Transverse colon (tissue), 4 donors: ENCODE results near the gene SLC2A13. TPM values are rescaled to one million over a fixed set of nuclear protein-coding genes. Genes with fewer than 3 reads are reported as not detected.
A peak's percentile ranks its signal among the peaks of the same experiment; 100 is the strongest.

ENCODE experiments used
- DNase-seq: peaks from one replicate; pipeline ENCODE4 v3.0.0-alpha.2; 2019
- H3K27ac ChIP-seq, 4 donors: fragments of 200-600 bp; sonication (generic); 2 replicates each; pipeline ENCODE4 v1.5.1; 2016 to 2018; ENCODE audit warnings: inconsistent platforms in 4 of 4
- H3K27me3 ChIP-seq: fragments of 200-600 bp; sonication (generic); 2 replicates; pipeline ENCODE4 v1.5.1; 2017; ENCODE audit warnings: inconsistent platforms
- H3K36me3 ChIP-seq, 4 donors: fragments of 200-600 bp; sonication (generic); 2 replicates each; pipeline ENCODE4 v1.5.1; 2017 to 2019; ENCODE audit warnings: inconsistent platforms in 4 of 4
- H3K4me1 ChIP-seq, 4 donors: fragments of 200-600 bp; sonication (generic); 2 replicates each; pipeline ENCODE4 v1.5.1; 2017 to 2020; ENCODE audit warnings: inconsistent platforms in 4 of 4
- H3K4me3 ChIP-seq, 4 donors: fragments of 200-600 bp; sonication (generic); 1 replicate in 1 of 4; 2 replicates in 3 of 4; pipeline versions ENCODE4 v1.5.1 to v1.6.1; 2017 to 2019; ENCODE audit warnings: inconsistent platforms in 4 of 4
- H3K9me3 ChIP-seq, 2 donors: fragments of 200-600 bp; sonication (generic); 2 replicates each; pipeline ENCODE4 v1.5.1; 2017 to 2019; ENCODE audit warnings: inconsistent platforms in 2 of 2
- CTCF ChIP-seq, 5 experiments: fragments of 200-600 bp in 3 of 5; fragments of 450-650 bp in 2 of 5; sonication (generic) in 3 of 5; IDR thresholded peaks; 1 replicate in 2 of 5; 2 replicates in 3 of 5; pipeline ENCODE4 v1.5.1; 2016 to 2017; ENCODE audit warnings: antibody characterized with exemption in 5 of 5, inconsistent platforms in 3 of 5, mild to moderate bottlenecking in 2 of 5, moderate library complexity in 1 of 5
- EP300 ChIP-seq: sonication (generic); formaldehyde crosslinking; IDR thresholded peaks from one replicate; pipeline ENCODE4 v1.6.1; 2017; ENCODE audit warnings: antibody characterized with exemption, low read depth
- POLR2A ChIP-seq: fragments of 450-650 bp; IDR thresholded peaks from one replicate; pipeline ENCODE4 v1.6.1; 2016; ENCODE audit warnings: antibody characterized with exemption, mild to moderate bottlenecking, moderate library complexity
- POLR2AphosphoS5 ChIP-seq, 3 donors: sonication (generic); formaldehyde crosslinking; IDR thresholded peaks; one replicate each; pipeline ENCODE4 v1.6.1; 2016; ENCODE audit warnings: antibody characterized with exemption in 3 of 3
- WGBS, 2 donors: methylation state at CpG; one replicate each; pipeline ENCODE4 v1.1.5; 2018; ENCODE audit warnings: low coverage in 1 of 2; 5-methylcytosine and 5-hydroxymethylcytosine counted together
- in situ Hi-C, 4 donors: fragments of 200-750 bp; cut with MboI; loops; one replicate each; pipeline versions ENCODE4 v1.15.0 to v1.15.1; 2017; ENCODE audit warnings: low sequenced_read_pairs in 3 of 4, low pct_ligation_motif_present in 1 of 4, low pct_unique_long_range_greater_than_20kb in 1 of 4
- intact Hi-C: fragments of 100-400 bp; cut with DNase I; formaldehyde crosslinking; loops from one replicate; pipeline ENCODE4 v1.15.1; 2023; ENCODE audit warnings: low total_unique reads
- total RNA-seq, 4 donors: library from RNA; depleted of rRNA; stranded (reverse); fragments of >200 nt; gene quantifications; one replicate each; pipeline ENCODE4 v1.1.0, GENCODE V29; 2016

Gene SLC2A13
- total RNA-seq, 4 donors from 2014 or later: 31.8 to 70.7 (median 46.8) TPM

- in situ Hi-C loops: loop anchor here in 1 of 4 donors (25.0 kb wide), 1 partner anchor 258 kb away; no protein-coding TSS in a partner anchor
Observed at GRCh38 chr12:40020261-40020691, 85.6 kb downstream of the SLC2A13 start.

GRCh38 chr12:40017488-40017887, 88.4 kb downstream of the SLC2A13 start:
- WGBS, 2 donors: 53% methylated on average over 1 of the region's 1 CpG; no CpG with 5 or more reads in 1 of the 2 donors
- intact Hi-C loops: no loop called here

More at GRCh38 chr12:40020261-40020691, 85.6 kb downstream of the SLC2A13 start:
- DNase-seq: no peak
- 89 to 97% methylated on average over 4 of the region's 4 CpGs for WGBS, 2 donors
- intact Hi-C loops: no loop called here
- peaks cover 4 to 27% (median 15%) of the 10 kb centered on the region in 4 donors for H3K4me1 ChIP-seq
- no peak overlapping the region for H3K27ac ChIP-seq
- no peaks in the 10 kb centered on the region for H3K27me3 ChIP-seq
- H3K4me3 ChIP-seq: no peak overlapping the region
- TF ChIP-seq EP300 (no peak), CTCF (IDR thresholded peaks at IDR 0.05) (no peak), POLR2A (no peak), POLR2AphosphoS5 (IDR thresholded peaks at IDR 0.05) (no peak)
- no peaks in the 10 kb centered on the region for H3K9me3 ChIP-seq
- no peaks in the 10 kb centered on the region for H3K36me3 ChIP-seq

GRCh38 chr12:40016980-40017379, 88.9 kb downstream of the SLC2A13 start:
- intact Hi-C loops (no loop called here), in situ Hi-C loops (loop anchor here (10.0 to 25.0 kb wide), 4 partner anchors 88 to 255 kb away; partner anchors contain the start of gene SLC2A13 (in 1 of the 4))
- H3K4me1 ChIP-seq: peaks cover 15 to 58% (median 37%) of the 10 kb centered on the region in 4 donors
- no peaks in the 10 kb centered on the region for H3K27me3 ChIP-seq
- no peaks in the 10 kb centered on the region for H3K36me3 ChIP-seq
- DNase-seq: peak; percentile 26
- H3K4me3 ChIP-seq: no peak overlapping the region
- peak overlapping the region; percentile 55 to 79 (median 72) for H3K27ac ChIP-seq
- H3K9me3 ChIP-seq: no peaks in the 10 kb centered on the region
- 30 to 40% methylated on average over 3 of the region's 3 CpGs for WGBS, 2 donors
- peak; percentile 32 for TF ChIP-seq POLR2A
- no peak for TF ChIP-seq CTCF (IDR thresholded peaks at IDR 0.05)
- peak in 2 of 3 donors; percentile 41 to 65 for TF ChIP-seq POLR2AphosphoS5 (IDR thresholded peaks at IDR 0.05)
- no peak for TF ChIP-seq EP300

More at GRCh38 chr12:40017488-40017887, 88.4 kb downstream of the SLC2A13 start:
- H3K27ac ChIP-seq: peak overlapping the region; percentile 55 to 79 (median 72)
- H3K4me1 ChIP-seq: peaks cover 15 to 53% (median 32%) of the 10 kb centered on the region in 4 donors
- TF ChIP-seq POLR2A (no peak), EP300 (no peak), CTCF (IDR thresholded peaks at IDR 0.05) (no peak), POLR2AphosphoS5 (IDR thresholded peaks at IDR 0.05) (no peak)
- no peaks in the 10 kb centered on the region for H3K27me3 ChIP-seq
- H3K36me3 ChIP-seq: no peaks in the 10 kb centered on the region
- in situ Hi-C loops: loop anchor here (10.0 to 25.0 kb wide), 4 partner anchors 87 to 255 kb away; partner anchors contain the start of gene SLC2A13 (in 1 of the 4)
- no peaks in the 10 kb centered on the region for H3K9me3 ChIP-seq
- H3K4me3 ChIP-seq: no peak overlapping the region
- DNase-seq: no peak

- WGBS, 2 donors: 79 to 81% methylated on average over 2 of the region's 2 CpGs
- Histone ChIP-seq H3K27me3 (no peaks in the 10 kb centered on the region), H3K4me1 (peaks cover 22 to 66% (median 44%) of the 10 kb centered on the region in 4 donors), H3K9me3 (no peaks in the 10 kb centered on the region), H3K4me3 (no peak overlapping the region), H3K36me3 (no peaks in the 10 kb centered on the region), H3K27ac (peak overlapping the region in 3 of 4 donors; percentile 68 to 79 (median 76))
- no peak for TF ChIP-seq POLR2A
- no peak for TF ChIP-seq EP300
- TF ChIP-seq CTCF (IDR thresholded peaks at IDR 0.05): no peak
- no peak for TF ChIP-seq POLR2AphosphoS5 (IDR thresholded peaks at IDR 0.05)
- intact Hi-C loops: no loop called here
- no peak for DNase-seq
- in situ Hi-C loops: loop anchor here (10.0 to 25.0 kb wide), 4 partner anchors 89 to 254 kb away; partner anchors contain the start of gene SLC2A13 (in 1 of the 4)
Observed at GRCh38 chr12:40015881-40016280, 90.0 kb downstream of the SLC2A13 start.
